ENCODE measurements around the gene GABRE.

- no peak for TF ChIP-seq ZNF274 (CRISPR knock-in tag; IDR thresholded peaks at IDR 0.05)
- TF ChIP-seq POLR2A (IDR thresholded peaks at IDR 0.05; ENCODE audit: insufficient read depth in 1 of 2, low read depth in 2 of 2, low read length in 2 of 2) = no peak
- no peak for TF ChIP-seq PRPF4 (IDR thresholded peaks at IDR 0.05; ENCODE audit: low read depth, low read length, poor library complexity, severe bottlenecking)
- TF ChIP-seq ATAD3A (CRISPR knock-in tag; IDR thresholded peaks at IDR 0.05) = no peak
- TF ChIP-seq JDP2 (CRISPR knock-in tag; IDR thresholded peaks at IDR 0.05; ENCODE audit: borderline replicate concordance) = no peak
These were observed 20.0 kb upstream of the GABRE start for GRCh38 chrX:151994476-151994875.

Measured in HepG2 (cell line).